Measurements from ENCODE around the gene PARD3. TPM values are rescaled to one million over a fixed set of nuclear protein-coding genes. Genes with fewer than 3 reads are reported as not detected.

The PARD3 gene
- total RNA-seq, 2 experiments from 2014 or later = 0.93 to 1.2 TPM

GRCh38 chr10:34638406-34639054, 176.6 kb downstream of the PARD3 start:
- H3K4me3 Mint-ChIP-seq = no peak overlapping the region
- peaks cover under 1% of the 10 kb centered on the region for H3K27me3 Mint-ChIP-seq
- no peaks in the 10 kb centered on the region for H3K36me3 Mint-ChIP-seq
- CTCF ChIA-PET = interaction anchor here (0.5 to 2.9 kb wide), 39 partner anchors 9 to 1495 kb away, joined by 3 to 20 read pairs (median 3); no protein-coding TSS in a partner anchor
- peaks cover 7% of the 10 kb centered on the region for H3K4me1 Mint-ChIP-seq (ENCODE audit: low read depth)
- DNase-seq = peak; percentile 76
- POLR2A ChIA-PET = interaction anchor here (0.6 kb wide), 1 partner anchor 1518 kb away, joined by 4 read pairs; no protein-coding TSS in a partner anchor
- intact Hi-C loops (cut with micrococcal nuclease) = loop anchor here (1.0 to 5.0 kb wide), 2 partner anchors 1308 to 1841 kb away; no protein-coding TSS in a partner anchor
- no peaks in the 10 kb centered on the region for H3K9me3 Mint-ChIP-seq
- H3K27ac Mint-ChIP-seq = no peak overlapping the region

DNA sequence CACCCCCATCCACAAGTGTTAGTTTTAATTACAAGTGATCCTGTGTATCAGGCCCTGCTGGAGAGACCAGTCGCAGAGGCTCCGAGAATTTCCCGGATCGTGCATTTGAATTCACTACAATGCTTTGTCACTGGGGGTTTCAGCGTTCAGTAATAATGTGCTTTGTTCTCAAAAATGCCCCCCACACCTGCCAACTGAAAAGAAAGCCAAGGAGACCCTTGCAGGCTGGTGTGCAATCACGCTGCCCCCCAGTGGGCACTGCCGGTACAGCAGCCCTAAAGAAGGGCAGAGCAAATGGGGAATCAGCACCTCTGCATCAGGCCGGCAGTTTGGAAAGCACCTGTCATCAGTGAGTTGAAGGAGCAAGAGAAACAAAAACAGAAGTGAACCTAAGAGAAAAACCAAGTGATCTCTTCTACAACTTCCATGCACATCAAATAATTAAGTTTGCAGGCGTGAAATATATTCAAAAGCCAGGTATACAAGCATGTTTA, 177.6 kb downstream of the PARD3 start:
- DNase-seq = peak; percentile 75
- POLR2A ChIA-PET = interaction anchor here (0.6 kb wide), 1 partner anchor 1517 kb away, joined by 4 read pairs; no protein-coding TSS in a partner anchor
- H3K36me3 Mint-ChIP-seq = no peaks in the 10 kb centered on the region
- H3K27ac Mint-ChIP-seq = no peak overlapping the region
- intact Hi-C loops (cut with micrococcal nuclease) = loop anchor here (2.0 to 5.0 kb wide), 3 partner anchors 115 to 1840 kb away; no protein-coding TSS in a partner anchor
- CTCF ChIA-PET = interaction anchor here (0.5 to 2.9 kb wide), 19 partner anchors 10 to 1494 kb away, joined by 3 to 20 read pairs (median 4); no protein-coding TSS in a partner anchor
- H3K4me1 Mint-ChIP-seq (ENCODE audit: low read depth) = peaks cover 7% of the 10 kb centered on the region
- no peak overlapping the region for H3K4me3 Mint-ChIP-seq
- H3K27me3 Mint-ChIP-seq = peaks cover 2% of the 10 kb centered on the region
- H3K9me3 Mint-ChIP-seq = no peaks in the 10 kb centered on the region

DNA sequence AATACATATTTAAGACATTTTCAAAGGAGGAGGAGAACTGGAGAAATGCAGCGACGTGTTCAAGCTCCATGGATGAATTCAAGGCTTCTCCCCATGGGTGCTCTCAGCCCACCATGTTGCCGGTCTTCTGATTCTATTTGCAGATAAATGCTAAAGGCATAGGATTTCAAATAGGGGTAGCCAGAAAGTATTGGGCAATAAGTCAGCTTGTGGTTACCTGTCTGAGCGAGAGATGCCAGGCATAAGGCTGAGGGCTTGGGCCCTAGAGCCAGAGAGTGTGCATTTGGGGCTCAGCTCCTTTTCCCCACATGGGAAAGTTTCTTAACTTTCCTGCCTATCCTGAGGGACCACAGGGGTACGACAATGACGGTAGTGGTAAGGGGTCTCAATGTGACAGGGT, 180.0 kb downstream of the PARD3 start:
- H3K27ac Mint-ChIP-seq = no peak overlapping the region
- H3K4me1 Mint-ChIP-seq (ENCODE audit: low read depth) = peaks cover 7% of the 10 kb centered on the region
- no peaks in the 10 kb centered on the region for H3K36me3 Mint-ChIP-seq
- H3K4me3 Mint-ChIP-seq = no peak overlapping the region
- H3K9me3 Mint-ChIP-seq = no peaks in the 10 kb centered on the region
- POLR2A ChIA-PET = no interaction called here
- CTCF ChIA-PET = no interaction called here
- DNase-seq = no peak
- intact Hi-C loops (cut with micrococcal nuclease) = loop anchor here (5.0 kb wide), 1 partner anchor 1838 kb away; no protein-coding TSS in a partner anchor
- peaks cover 4% of the 10 kb centered on the region for H3K27me3 Mint-ChIP-seq

DNA sequence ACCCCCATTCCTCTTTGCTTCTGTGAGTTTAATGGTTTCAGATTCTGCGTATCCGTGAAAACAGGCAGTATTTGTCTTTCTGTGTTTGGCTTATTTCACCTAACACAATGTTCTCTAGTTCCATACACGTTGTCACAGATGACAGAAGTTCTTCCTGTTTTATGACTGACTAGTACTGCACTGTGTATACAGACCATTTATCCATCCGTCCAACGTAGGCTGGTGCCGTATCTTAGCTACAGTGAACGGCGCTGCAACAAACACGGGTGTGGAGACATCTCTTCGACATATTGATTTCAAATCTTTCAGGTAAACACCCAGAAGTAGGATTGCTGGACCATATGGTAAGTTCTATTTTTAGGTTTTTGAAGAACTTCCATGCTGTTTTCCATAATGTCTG, 181.7 kb downstream of the PARD3 start:
- Mint-ChIP-seq H3K4me1 (ENCODE audit: low read depth) (peaks cover 6% of the 10 kb centered on the region), H3K27me3 (peaks cover 4% of the 10 kb centered on the region), H3K4me3 (no peak overlapping the region), H3K27ac (no peak overlapping the region), H3K9me3 (no peaks in the 10 kb centered on the region), H3K36me3 (no peaks in the 10 kb centered on the region)
- DNase-seq = no peak
- CTCF ChIA-PET = interaction anchor here (0.7 to 1.4 kb wide), 2 partner anchors 68 to 1440 kb away, joined by 3 to 4 read pairs; no protein-coding TSS in a partner anchor
- intact Hi-C loops (cut with micrococcal nuclease) = no loop called here
- POLR2A ChIA-PET = no interaction called here

GRCh38 chr10:34629084-34629483, 186.0 kb downstream of the PARD3 start:
- no peak overlapping the region for H3K27ac Mint-ChIP-seq
- H3K4me1 Mint-ChIP-seq (ENCODE audit: low read depth) = no peaks in the 10 kb centered on the region
- intact Hi-C loops (cut with micrococcal nuclease) = no loop called here
- no peaks in the 10 kb centered on the region for H3K36me3 Mint-ChIP-seq
- no peak overlapping the region for H3K4me3 Mint-ChIP-seq
- no peaks in the 10 kb centered on the region for H3K9me3 Mint-ChIP-seq
- no peak for DNase-seq
- POLR2A ChIA-PET = no interaction called here
- H3K27me3 Mint-ChIP-seq = peaks cover 6% of the 10 kb centered on the region
- CTCF ChIA-PET = no interaction called here

- DNase-seq = no peak
- H3K27ac Mint-ChIP-seq = no peak overlapping the region
- no peaks in the 10 kb centered on the region for H3K9me3 Mint-ChIP-seq
- CTCF ChIA-PET = interaction anchor here (1.3 kb wide), 1 partner anchor 10 kb away, joined by 6 read pairs; no protein-coding TSS in a partner anchor
- no peaks in the 10 kb centered on the region for H3K36me3 Mint-ChIP-seq
- POLR2A ChIA-PET = no interaction called here
- no peaks in the 10 kb centered on the region for H3K4me1 Mint-ChIP-seq (ENCODE audit: low read depth)
- no peak overlapping the region for H3K4me3 Mint-ChIP-seq
- intact Hi-C loops (cut with micrococcal nuclease) = no loop called here
- H3K27me3 Mint-ChIP-seq = peaks cover 4% of the 10 kb centered on the region
Observed at GRCh38 chr10:34628174-34628796, 186.8 kb downstream of the PARD3 start.

DNA sequence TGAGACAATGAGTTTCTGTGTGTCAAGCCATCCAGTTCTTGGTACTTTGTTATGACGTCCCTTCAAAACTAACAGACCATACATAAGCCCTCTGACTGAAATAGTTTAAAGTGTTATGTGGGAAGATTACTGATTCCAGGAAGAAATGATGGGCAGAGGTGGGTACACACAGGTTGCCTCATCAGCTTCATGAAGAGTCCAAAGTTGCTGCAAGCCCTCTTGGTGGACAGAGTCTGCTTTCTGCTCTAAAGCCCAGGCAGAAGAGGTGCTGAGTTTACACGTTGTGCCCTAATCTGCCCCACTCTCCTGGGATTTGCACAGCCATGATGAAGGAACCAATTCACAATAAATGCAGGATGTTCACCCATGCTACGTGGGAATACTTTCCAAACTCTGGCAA, 187.4 kb downstream of the PARD3 start:
- no peak overlapping the region for H3K4me3 Mint-ChIP-seq
- ChIA-PET POLR2A (no interaction called here), CTCF (interaction anchor here (1.3 kb wide), 1 partner anchor 11 kb away, joined by 6 read pairs; no protein-coding TSS in a partner anchor)
- DNase-seq = no peak
- no peaks in the 10 kb centered on the region for H3K36me3 Mint-ChIP-seq
- intact Hi-C loops (cut with micrococcal nuclease) = no loop called here
- no peak overlapping the region for H3K27ac Mint-ChIP-seq
- H3K9me3 Mint-ChIP-seq = no peaks in the 10 kb centered on the region
- H3K4me1 Mint-ChIP-seq (ENCODE audit: low read depth) = no peaks in the 10 kb centered on the region
- H3K27me3 Mint-ChIP-seq = peaks cover 4% of the 10 kb centered on the region

- ChIA-PET CTCF (no interaction called here), POLR2A (no interaction called here)
- no peak for DNase-seq
- intact Hi-C loops (cut with micrococcal nuclease) = no loop called here
- no peaks in the 10 kb centered on the region for H3K36me3 Mint-ChIP-seq
- H3K4me1 Mint-ChIP-seq (ENCODE audit: low read depth) = no peaks in the 10 kb centered on the region
- no peak overlapping the region for H3K4me3 Mint-ChIP-seq
- peaks cover 4% of the 10 kb centered on the region for H3K27me3 Mint-ChIP-seq
- H3K9me3 Mint-ChIP-seq = no peaks in the 10 kb centered on the region
- H3K27ac Mint-ChIP-seq = no peak overlapping the region
Observed at GRCh38 chr10:34627331-34627730, 187.8 kb downstream of the PARD3 start.

DNA sequence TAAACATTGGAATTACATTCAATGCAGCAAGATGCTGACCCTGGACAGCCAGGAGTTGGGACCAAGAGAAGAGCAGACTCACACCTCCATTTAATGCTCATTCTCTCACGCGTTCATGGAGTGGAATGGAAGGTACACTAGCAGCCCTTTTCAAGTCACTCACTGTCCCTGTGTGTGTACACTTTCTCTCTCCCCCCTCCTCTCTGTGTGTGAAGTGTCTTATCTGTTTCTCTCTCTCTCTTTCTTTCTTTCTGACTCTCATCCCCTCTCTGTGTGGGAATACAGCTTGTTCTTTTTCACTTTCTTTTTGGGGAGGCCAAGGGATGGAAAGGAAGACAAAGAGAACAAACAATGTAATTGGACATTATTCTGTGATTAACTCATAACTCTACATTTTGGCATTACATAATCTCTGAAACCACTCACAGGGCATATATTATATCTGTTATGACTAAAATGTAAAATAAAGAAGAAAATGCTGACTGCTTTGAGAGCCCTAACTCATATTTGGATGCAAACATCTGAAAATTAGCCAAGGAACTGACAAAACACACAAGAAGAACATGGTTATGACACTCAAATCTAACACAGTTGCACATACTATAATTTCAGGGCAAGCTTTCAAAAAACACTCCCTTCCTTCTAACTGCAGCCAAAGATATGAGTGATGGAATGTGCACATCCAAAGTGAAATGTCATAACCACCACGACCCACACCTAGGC, 188.8 kb downstream of the PARD3 start:
- H3K27me3 Mint-ChIP-seq = peaks cover 4% of the 10 kb centered on the region
- no peak overlapping the region for H3K27ac Mint-ChIP-seq
- no peaks in the 10 kb centered on the region for H3K4me1 Mint-ChIP-seq (ENCODE audit: low read depth)
- H3K4me3 Mint-ChIP-seq = no peak overlapping the region
- DNase-seq = no peak
- H3K36me3 Mint-ChIP-seq = no peaks in the 10 kb centered on the region
- ChIA-PET CTCF (no interaction called here), POLR2A (no interaction called here)
- no peaks in the 10 kb centered on the region for H3K9me3 Mint-ChIP-seq
- intact Hi-C loops (cut with micrococcal nuclease) = no loop called here

DNA sequence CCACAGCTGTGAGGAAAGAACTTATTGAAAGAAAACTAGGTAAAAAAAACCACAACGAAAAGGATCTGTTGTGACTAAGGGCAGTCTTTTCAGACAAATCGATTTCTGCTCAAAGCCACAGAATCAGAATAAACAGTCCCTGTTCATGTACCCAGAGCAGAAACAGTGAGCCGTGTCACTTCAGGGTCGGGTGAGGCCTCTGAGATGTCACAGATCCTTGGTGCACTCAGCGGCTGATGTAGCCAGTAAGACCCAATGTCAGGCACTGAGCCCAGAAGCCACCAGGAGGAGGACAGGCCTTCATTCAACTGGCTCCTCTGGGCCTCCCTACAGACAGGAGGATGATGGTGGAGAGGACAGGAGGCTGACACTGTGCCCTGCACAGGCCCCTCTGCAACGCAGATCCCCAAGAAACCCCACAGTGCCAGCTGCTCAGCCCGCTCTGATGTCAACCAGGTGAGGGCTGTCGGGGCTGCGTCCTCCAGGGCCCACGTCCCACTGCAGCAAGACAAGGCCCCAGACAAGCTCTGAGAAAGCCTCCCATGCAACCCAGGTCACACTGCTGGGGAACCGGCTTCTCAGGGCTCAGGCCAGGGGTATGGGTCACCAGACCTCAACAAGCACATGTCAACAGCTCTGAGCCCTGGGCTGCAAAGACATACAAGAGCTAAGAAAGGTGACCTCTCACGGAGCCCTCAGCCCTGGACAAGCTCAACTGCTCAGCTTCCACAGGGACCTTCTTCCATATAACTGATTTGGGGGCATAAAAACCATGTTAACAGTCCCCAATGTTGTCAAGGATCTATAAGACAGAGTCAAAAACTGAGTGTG, 190.6 kb downstream of the PARD3 start:
- POLR2A ChIA-PET = no interaction called here
- Mint-ChIP-seq H3K36me3 (no peaks in the 10 kb centered on the region), H3K27me3 (peaks cover 3% of the 10 kb centered on the region), H3K4me1 (ENCODE audit: low read depth) (no peaks in the 10 kb centered on the region), H3K9me3 (no peaks in the 10 kb centered on the region), H3K27ac (no peak overlapping the region), H3K4me3 (no peak overlapping the region)
- CTCF ChIA-PET = interaction anchor here (2.9 kb wide), 1 partner anchor 14 kb away, joined by 11 read pairs; no protein-coding TSS in a partner anchor
- DNase-seq = no peak
- intact Hi-C loops (cut with micrococcal nuclease) = no loop called here

- Mint-ChIP-seq H3K27ac (no peak overlapping the region), H3K36me3 (no peaks in the 10 kb centered on the region), H3K4me1 (ENCODE audit: low read depth) (no peaks in the 10 kb centered on the region), H3K9me3 (no peaks in the 10 kb centered on the region), H3K27me3 (peaks cover 3% of the 10 kb centered on the region), H3K4me3 (no peak overlapping the region)
- CTCF ChIA-PET = interaction anchor here (1.6 to 2.9 kb wide), 2 partner anchors 14 to 15 kb away, joined by 3 to 11 read pairs; no protein-coding TSS in a partner anchor
- POLR2A ChIA-PET = no interaction called here
- no peak for DNase-seq
- intact Hi-C loops (cut with micrococcal nuclease) = no loop called here
Observed at GRCh38 chr10:34622945-34623344, 192.2 kb downstream of the PARD3 start.
